ENCODE data around the gene IL23R.

DNA sequence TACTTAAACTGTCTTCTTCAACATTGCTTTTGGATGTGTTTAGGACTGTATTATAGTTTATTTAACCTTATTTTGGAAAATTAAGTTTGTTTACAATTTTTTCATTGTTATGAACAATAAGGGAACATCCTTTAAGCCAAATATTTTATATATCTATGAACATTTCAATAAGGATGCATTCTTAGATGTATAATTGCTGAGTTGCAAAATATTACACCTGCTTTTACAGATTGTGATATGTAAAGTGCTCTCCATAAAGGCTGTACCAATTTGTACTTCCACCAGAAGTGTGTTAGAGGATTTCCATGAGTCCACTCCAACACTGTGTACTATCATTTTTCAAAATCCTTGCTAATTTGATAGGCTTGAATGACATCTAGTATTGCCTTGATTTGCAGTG, 7.7 kb downstream of the IL23R start:
- TF ChIP-seq TAF1 (IDR thresholded peaks at IDR 0.05; ENCODE audit: low read depth, low read length) = no peak
- TF ChIP-seq POLR2A (IDR thresholded peaks at IDR 0.05; ENCODE audit: low read depth, low read length) = no peak
- TF ChIP-seq POLR2AphosphoS5 (IDR thresholded peaks at IDR 0.05; ENCODE audit: low read depth, low read length) = no peak
- TF ChIP-seq PAX5 (IDR thresholded peaks at IDR 0.05; ENCODE audit: insufficient read depth, low read length, severe bottlenecking) = no peak
- TF ChIP-seq SPI1 (IDR thresholded peaks at IDR 0.05; ENCODE audit: low read depth, low read length) = no peak
- no peak for TF ChIP-seq POU2F2 (IDR thresholded peaks at IDR 0.05; ENCODE audit: low read depth, low read length)
